ENCODE results near the gene LDB2. TPM values are rescaled to one million over a fixed set of nuclear protein-coding genes. Genes with fewer than 3 reads are reported as not detected.

LDB2 gene
- total and polyA plus RNA-seq, 2 donors from 2014 or later: 26.9 to 59.9 TPM

DNA sequence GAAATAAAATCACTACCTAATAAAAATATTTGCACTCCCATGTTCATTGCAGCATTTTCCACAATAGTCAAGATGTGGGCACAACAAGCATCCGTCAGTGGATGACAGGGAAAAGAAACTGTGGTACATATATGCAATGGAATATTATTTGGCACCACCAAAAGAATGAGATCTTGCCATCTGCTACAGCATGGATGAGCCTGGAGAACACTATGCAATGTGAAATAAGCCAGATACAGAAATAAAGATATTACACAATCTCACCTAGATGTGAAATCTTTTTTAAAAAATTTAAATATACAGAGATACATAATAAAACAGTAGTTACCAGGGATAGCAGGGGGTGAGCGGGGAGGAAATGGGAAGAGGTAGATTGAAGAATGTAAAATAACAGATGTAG lies 44.8 kb downstream of the LDB2 start:
- intact Hi-C loops (cut with DNase I): no loop called here
- FAIRE-seq (no peak), DNase-seq (no peak)
- H3K4me3 ChIP-seq (ENCODE audit: low read length in 3 of 3): no peak overlapping the region
- H3K36me3 ChIP-seq (ENCODE audit: control insufficient read depth in 2 of 3, insufficient read depth in 3 of 3, low read length in 3 of 3): no peaks in the 10 kb centered on the region
- no peaks in the 10 kb centered on the region for H3K4me1 ChIP-seq (ENCODE audit: control insufficient read depth in 2 of 3, insufficient read depth in 2 of 3, low read depth in 1 of 3, low read length in 3 of 3)
- H3K27ac ChIP-seq (ENCODE audit: low read depth in 2 of 2, low read length in 2 of 2): no peak overlapping the region
- no peak overlapping the region for H3K9ac ChIP-seq (ENCODE audit: low read length in 3 of 3)
- no peaks in the 10 kb centered on the region for H3K9me3 ChIP-seq (ENCODE audit: control insufficient read depth in 2 of 3, insufficient read depth in 1 of 3, low read length in 3 of 3)
- TF ChIP-seq, protein P1, sequence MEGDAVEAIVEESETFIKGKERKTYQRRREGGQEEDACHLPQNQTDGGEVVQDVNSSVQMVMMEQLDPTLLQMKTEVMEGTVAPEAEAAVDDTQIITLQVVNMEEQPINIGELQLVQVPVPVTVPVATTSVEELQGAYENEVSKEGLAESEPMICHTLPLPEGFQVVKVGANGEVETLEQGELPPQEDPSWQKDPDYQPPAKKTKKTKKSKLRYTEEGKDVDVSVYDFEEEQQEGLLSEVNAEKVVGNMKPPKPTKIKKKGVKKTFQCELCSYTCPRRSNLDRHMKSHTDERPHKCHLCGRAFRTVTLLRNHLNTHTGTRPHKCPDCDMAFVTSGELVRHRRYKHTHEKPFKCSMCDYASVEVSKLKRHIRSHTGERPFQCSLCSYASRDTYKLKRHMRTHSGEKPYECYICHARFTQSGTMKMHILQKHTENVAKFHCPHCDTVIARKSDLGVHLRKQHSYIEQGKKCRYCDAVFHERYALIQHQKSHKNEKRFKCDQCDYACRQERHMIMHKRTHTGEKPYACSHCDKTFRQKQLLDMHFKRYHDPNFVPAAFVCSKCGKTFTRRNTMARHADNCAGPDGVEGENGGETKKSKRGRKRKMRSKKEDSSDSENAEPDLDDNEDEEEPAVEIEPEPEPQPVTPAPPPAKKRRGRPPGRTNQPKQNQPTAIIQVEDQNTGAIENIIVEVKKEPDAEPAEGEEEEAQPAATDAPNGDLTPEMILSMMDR (IDR thresholded peaks at IDR 0.05; ENCODE audit: borderline replicate concordance, extremely low read depth, insufficient read depth): no peak
- no peaks in the 10 kb centered on the region for H3K27me3 ChIP-seq (ENCODE audit: control insufficient read depth, insufficient read depth, low read length)

DNA sequence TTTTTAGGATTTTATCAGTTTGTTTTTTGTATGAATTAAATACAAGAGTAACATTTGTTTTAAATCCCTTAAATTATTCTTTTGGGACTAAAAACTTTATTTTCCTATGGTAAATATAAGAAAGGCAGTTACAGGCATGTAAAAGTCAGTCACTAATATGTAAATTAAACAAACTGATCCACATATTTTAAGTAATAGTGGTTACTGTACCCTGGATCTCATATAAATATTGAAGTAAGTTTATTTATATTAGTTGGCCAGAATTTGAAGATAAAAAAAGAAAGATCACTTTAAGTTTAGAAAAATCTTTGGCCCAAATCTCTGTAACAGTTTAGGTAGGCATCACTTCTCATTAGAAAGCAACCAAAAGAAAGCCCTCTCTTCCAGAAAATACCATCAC lies 45.8 kb downstream of the LDB2 start:
- FAIRE-seq: peak; percentile 53
- H3K27ac ChIP-seq (ENCODE audit: low read depth in 2 of 2, low read length in 2 of 2): no peak overlapping the region
- no peaks in the 10 kb centered on the region for H3K36me3 ChIP-seq (ENCODE audit: control insufficient read depth in 2 of 3, insufficient read depth in 3 of 3, low read length in 3 of 3)
- intact Hi-C loops (cut with DNase I): no loop called here
- H3K9me3 ChIP-seq (ENCODE audit: control insufficient read depth in 2 of 3, insufficient read depth in 1 of 3, low read length in 3 of 3): no peaks in the 10 kb centered on the region
- TF ChIP-seq, protein P1 (IDR thresholded peaks at IDR 0.05; ENCODE audit: borderline replicate concordance, extremely low read depth, insufficient read depth): no peak
- H3K27me3 ChIP-seq (ENCODE audit: control insufficient read depth, insufficient read depth, low read length): no peaks in the 10 kb centered on the region
- H3K4me1 ChIP-seq (ENCODE audit: control insufficient read depth in 2 of 3, insufficient read depth in 2 of 3, low read depth in 1 of 3, low read length in 3 of 3): no peaks in the 10 kb centered on the region
- DNase-seq: no peak
- no peak overlapping the region for H3K4me3 ChIP-seq (ENCODE audit: low read length in 3 of 3)
- H3K9ac ChIP-seq (ENCODE audit: low read length in 3 of 3): no peak overlapping the region

DNA sequence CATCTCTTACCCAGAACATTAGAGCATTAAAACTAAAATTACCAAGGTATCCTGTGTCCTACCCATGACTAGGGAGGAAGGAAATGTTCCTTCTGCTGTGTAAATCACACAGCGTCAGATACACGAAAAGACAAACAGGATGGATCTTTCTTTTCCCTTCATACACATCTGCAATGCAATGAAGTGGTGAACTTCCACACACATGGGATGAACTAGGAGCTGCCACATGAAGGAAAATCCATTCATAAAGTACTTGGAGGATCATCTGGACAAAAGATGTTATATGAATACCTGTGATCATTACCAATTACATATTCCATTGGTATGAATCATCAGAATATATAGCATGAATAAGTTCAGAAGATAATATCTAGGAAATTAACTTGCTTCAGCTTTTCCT lies 46.2 kb downstream of the LDB2 start:
- TF ChIP-seq, protein P1 (IDR thresholded peaks at IDR 0.05; ENCODE audit: borderline replicate concordance, extremely low read depth, insufficient read depth): no peak
- H3K4me1 ChIP-seq (ENCODE audit: control insufficient read depth in 2 of 3, insufficient read depth in 2 of 3, low read depth in 1 of 3, low read length in 3 of 3): no peaks in the 10 kb centered on the region
- no peak for FAIRE-seq
- H3K9me3 ChIP-seq (ENCODE audit: control insufficient read depth in 2 of 3, insufficient read depth in 1 of 3, low read length in 3 of 3): no peaks in the 10 kb centered on the region
- H3K27me3 ChIP-seq (ENCODE audit: control insufficient read depth, insufficient read depth, low read length): no peaks in the 10 kb centered on the region
- no peak overlapping the region for H3K27ac ChIP-seq (ENCODE audit: low read depth in 2 of 2, low read length in 2 of 2)
- H3K36me3 ChIP-seq (ENCODE audit: control insufficient read depth in 2 of 3, insufficient read depth in 3 of 3, low read length in 3 of 3): no peaks in the 10 kb centered on the region
- no peak overlapping the region for H3K4me3 ChIP-seq (ENCODE audit: low read length in 3 of 3)
- no peak for DNase-seq
- intact Hi-C loops (cut with DNase I): no loop called here
- no peak overlapping the region for H3K9ac ChIP-seq (ENCODE audit: low read length in 3 of 3)

DNA sequence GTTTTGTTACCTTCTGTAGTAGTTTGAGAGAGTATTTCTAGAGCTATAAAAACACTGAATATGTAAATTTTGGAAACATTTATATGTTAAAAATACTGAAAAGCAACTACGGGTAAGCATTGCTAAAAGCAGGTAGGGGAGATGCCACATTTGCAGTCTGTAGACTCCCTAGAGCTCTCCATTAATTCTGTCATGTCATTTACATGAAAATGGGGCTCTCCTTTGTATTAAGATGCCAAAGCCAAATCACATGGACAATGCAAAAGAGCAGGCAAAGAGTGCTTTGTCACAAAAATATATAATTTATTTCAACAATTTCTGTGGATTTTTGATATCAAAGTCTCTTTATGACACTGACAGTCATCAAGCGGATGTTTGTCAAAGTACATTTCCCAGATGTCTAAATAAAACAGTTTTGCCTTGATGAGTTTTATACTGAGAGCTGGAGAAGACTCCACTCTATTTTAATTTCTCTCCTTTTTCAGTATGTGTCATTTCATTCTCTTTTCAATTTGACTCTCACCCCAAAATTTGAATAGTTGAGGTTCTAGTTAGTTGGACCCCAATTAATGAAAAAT lies 51.8 kb downstream of the LDB2 start:
- DNase-seq: no peak
- Histone ChIP-seq H3K27ac (ENCODE audit: low read depth in 2 of 2, low read length in 2 of 2) (no peak overlapping the region), H3K9ac (ENCODE audit: low read length in 3 of 3) (no peak overlapping the region), H3K27me3 (ENCODE audit: control insufficient read depth, insufficient read depth, low read length) (no peaks in the 10 kb centered on the region), H3K4me1 (ENCODE audit: control insufficient read depth in 2 of 3, insufficient read depth in 2 of 3, low read depth in 1 of 3, low read length in 3 of 3) (peaks cover 3 to 12% (median 5%) of the 10 kb centered on the region in 3 donors), H3K4me3 (ENCODE audit: low read length in 3 of 3) (no peak overlapping the region), H3K36me3 (ENCODE audit: control insufficient read depth in 2 of 3, insufficient read depth in 3 of 3, low read length in 3 of 3) (no peaks in the 10 kb centered on the region), H3K9me3 (ENCODE audit: control insufficient read depth in 2 of 3, insufficient read depth in 1 of 3, low read length in 3 of 3) (no peaks in the 10 kb centered on the region)
- TF ChIP-seq, protein P1 (IDR thresholded peaks at IDR 0.05; ENCODE audit: borderline replicate concordance, extremely low read depth, insufficient read depth): no peak
- FAIRE-seq: no peak
- intact Hi-C loops (cut with DNase I): no loop called here

Data from kidney (tissue), 14 donors.